K562 (cell line): Measurements from ENCODE around the gene SOD1. TPM values are rescaled to one million over a fixed set of nuclear protein-coding genes. Genes with fewer than 3 reads are reported as not detected.
A peak's percentile ranks its signal among the peaks of the same experiment; 100 is the strongest.

Experiments used
- CBX2 ChIP-seq: fragments of 200-600 bp; sonication (generic); IDR thresholded peaks from one replicate; pipeline ENCODE4 v1.6.1; 2012; ENCODE audit warnings: mild to moderate bottlenecking, low read length, inconsistent platforms; ENCODE audit not compliant: insufficient read depth, poor library complexity, severe bottlenecking
- HNRNPL ChIP-seq: fragments of 200-400 bp; formaldehyde crosslinking; IDR thresholded peaks from 2 replicates; pipeline ENCODE4 v1.6.1; 2017; ENCODE audit warnings: low read depth, mild to moderate bottlenecking, low read length
- MAFK ChIP-seq: IDR thresholded peaks from 2 replicates; pipeline ENCODE4 v1.6.1; 2011; ENCODE audit warnings: low read length, improper control_type of control experiment
- TRIM24 ChIP-seq, 2 experiments: fragments of 450-650 bp; IDR thresholded peaks; 2 replicates each; pipeline ENCODE4 v1.6.1; 2016
- ZFX ChIP-seq: sonication (generic); formaldehyde crosslinking; IDR thresholded peaks from 2 replicates; pipeline ENCODE4 v1.8.0; 2022; ENCODE audit warnings: mild to moderate bottlenecking, missing genetic modification reagents, moderate library complexity
- polyA plus RNA-seq, 8 experiments: library from polyadenylated mRNA; depleted of rRNA in 4 of 8; stranded (reverse) in 5 of 8; unstranded in 3 of 8; fragments of >200 nt; fragmentation: Nextera tagmentation in 2 of 8; fragmentation: Illumina TruSeq in 1 of 8; extraction: Ambion mirVana in 2 of 8; extraction: Trizol in 1 of 8; gene quantifications; 2 replicates each; pipeline versions ENCODE4 v1.2.1 to v1.2.3, GENCODE V29; 2011 to 2014; ENCODE audit warnings: inconsistent platforms in 1 of 8, missing spikeins in 1 of 8
- total RNA-seq, 7 experiments: library from RNA; depleted of rRNA in 6 of 7; stranded (reverse); fragments of >200 nt in 6 of 7; fragmentation: Illumina TruSeq in 2 of 7; extraction: Trizol in 2 of 7; gene quantifications; 2 replicates each; pipeline versions ENCODE4 v1.2.1 to v1.2.3, GENCODE V29; 2011 to 2021; ENCODE audit warnings: low replicate concordance in 1 of 7
- TF ChIP-seq, protein P1 (sequence below), 2 experiments: fragments of 450-650 bp; IDR thresholded peaks; 2 replicates each; pipeline ENCODE4 v1.6.1; 2016; ENCODE audit warnings: mild to moderate bottlenecking in 2 of 2, borderline replicate concordance in 1 of 2, low read depth in 1 of 2, moderate library complexity in 1 of 2
- TF ChIP-seq, protein P2 (sequence below), 2 experiments: fragments of 450-650 bp; conservative IDR thresholded peaks; 2 replicates each; pipeline ENCODE4 v1.6.1; 2017; ENCODE audit warnings: mild to moderate bottlenecking in 2 of 2, moderate library complexity in 2 of 2
- TF ChIP-seq, protein P3 (sequence below): fragments of 450-650 bp; IDR thresholded peaks from 2 replicates; pipeline ENCODE4 v1.6.1; 2017; ENCODE audit warnings: antibody characterized with exemption, mild to moderate bottlenecking

Gene SOD1
- total and polyA plus RNA-seq, 9 of the 15 experiments (the other 6 are each of a cell fraction or from before 2014, with no cell fraction given): 452 to 1,409 (median 633) TPM

DNA sequence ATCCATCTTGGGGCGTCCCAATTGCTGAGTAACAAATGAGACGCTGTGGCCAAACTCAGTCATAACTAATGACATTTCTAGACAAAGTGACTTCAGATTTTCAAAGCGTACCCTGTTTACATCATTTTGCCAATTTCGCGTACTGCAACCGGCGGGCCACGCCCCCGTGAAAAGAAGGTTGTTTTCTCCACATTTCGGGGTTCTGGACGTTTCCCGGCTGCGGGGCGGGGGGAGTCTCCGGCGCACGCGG, 282 bp upstream of the SOD1 start (continued):
- TF ChIP-seq, protein P1, sequence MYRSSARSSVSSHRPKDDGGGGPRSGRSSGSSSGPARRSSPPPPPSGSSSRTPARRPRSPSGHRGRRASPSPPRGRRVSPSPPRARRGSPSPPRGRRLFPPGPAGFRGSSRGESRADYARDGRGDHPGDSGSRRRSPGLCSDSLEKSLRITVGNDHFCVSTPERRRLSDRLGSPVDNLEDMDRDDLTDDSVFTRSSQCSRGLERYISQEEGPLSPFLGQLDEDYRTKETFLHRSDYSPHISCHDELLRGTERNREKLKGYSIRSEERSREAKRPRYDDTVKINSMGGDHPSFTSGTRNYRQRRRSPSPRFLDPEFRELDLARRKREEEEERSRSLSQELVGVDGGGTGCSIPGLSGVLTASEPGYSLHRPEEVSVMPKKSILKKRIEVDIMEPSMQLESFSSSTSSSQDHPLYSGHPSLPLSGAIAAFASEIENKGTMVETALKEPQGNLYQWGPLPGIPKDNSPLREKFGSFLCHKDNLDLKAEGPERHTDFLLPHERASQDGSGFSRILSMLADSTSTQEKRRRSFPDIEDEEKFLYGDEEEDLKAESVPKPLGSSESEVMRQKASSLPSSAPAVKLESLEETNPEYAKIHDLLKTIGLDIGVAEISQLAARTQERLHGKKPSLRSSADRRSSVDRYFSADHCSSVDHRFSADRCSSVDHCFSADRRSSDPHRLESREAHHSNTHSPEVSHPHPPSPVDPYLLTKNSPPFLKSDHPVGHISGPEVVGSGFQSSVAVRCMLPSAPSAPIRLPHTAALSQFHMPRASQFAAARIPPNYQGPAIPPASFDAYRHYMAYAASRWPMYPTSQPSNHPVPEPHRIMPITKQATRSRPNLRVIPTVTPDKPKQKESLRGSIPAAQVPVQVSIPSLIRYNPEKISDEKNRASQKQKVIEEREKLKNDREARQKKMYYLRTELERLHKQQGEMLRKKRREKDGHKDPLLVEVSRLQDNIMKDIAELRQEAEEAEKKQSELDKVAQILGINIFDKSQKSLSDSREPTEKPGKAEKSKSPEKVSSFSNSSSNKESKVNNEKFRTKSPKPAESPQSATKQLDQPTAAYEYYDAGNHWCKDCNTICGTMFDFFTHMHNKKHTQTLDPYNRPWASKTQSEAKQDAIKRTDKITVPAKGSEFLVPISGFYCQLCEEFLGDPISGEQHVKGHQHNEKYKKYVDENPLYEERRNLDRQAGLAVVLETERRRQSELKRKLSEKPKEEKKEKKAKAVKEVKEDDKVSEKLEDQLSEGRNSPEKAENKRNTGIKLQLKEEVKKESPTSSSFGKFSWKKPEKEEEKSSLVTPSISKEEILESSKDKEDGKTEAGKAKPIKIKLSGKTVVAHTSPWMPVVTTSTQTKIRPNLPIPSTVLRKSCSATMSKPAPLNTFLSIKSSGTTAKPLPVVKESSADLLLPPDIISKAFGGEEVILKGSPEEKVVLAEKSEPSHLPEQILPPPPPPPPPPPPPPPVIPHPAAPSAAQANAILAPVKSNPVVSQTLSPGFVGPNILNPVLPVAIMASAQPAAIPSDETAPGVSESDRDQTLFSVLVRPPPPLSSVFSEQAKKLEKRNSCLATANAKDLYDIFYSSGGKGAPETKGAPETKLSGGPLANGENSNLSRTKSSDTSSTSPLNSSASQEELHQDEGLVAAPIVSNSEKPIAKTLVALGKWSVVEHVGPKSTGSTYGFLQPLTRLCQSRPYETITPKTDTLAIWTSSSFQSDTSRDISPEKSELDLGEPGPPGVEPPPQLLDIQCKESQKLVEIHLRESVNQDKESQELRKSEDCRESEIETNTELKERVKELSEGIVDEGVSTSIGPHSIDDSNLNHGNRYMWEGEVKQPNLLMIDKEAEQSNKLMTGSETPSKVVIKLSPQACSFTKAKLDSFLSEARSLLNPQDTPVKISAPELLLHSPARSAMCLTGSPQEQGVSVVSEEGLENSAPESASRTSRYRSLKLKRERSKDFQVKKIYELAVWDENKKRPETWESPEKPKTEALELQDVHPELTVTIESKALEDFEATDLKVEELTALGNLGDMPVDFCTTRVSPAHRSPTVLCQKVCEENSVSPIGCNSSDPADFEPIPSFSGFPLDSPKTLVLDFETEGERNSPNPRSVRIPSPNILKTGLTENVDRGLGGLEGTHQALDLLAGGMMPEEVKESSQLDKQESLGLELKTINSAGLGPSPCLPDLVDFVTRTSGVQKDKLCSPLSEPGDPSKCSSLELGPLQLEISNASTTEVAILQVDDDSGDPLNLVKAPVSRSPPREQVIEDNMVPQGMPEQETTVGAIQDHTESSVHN (IDR thresholded peaks at IDR 0.05; ENCODE audit: borderline replicate concordance in 1 of 2, low read depth in 1 of 2): no peak
- TF ChIP-seq ZFX (no peak), MAFK (peak; percentile 2; the same call in 1 of the 2 replicates), TRIM24 (IDR thresholded peaks at IDR 0.05) (0 out of 4 replicates have a peak, but pooled peaks of 1 of the 2 experiments have one; percentile 1), HNRNPL (no peak), CBX2 (no peak)
- TF ChIP-seq, protein P2, sequence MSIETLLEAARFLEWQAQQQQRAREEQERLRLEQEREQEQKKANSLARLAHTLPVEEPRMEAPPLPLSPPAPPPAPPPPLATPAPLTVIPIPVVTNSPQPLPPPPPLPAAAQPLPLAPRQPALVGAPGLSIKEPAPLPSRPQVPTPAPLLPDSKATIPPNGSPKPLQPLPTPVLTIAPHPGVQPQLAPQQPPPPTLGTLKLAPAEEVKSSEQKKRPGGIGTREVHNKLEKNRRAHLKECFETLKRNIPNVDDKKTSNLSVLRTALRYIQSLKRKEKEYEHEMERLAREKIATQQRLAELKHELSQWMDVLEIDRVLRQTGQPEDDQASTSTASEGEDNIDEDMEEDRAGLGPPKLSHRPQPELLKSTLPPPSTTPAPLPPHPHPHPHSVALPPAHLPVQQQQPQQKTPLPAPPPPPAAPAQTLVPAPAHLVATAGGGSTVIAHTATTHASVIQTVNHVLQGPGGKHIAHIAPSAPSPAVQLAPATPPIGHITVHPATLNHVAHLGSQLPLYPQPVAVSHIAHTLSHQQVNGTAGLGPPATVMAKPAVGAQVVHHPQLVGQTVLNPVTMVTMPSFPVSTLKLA (conservative IDR thresholded peaks at IDR 0.05): peak; percentile 97 to 98
- TF ChIP-seq, protein P3, sequence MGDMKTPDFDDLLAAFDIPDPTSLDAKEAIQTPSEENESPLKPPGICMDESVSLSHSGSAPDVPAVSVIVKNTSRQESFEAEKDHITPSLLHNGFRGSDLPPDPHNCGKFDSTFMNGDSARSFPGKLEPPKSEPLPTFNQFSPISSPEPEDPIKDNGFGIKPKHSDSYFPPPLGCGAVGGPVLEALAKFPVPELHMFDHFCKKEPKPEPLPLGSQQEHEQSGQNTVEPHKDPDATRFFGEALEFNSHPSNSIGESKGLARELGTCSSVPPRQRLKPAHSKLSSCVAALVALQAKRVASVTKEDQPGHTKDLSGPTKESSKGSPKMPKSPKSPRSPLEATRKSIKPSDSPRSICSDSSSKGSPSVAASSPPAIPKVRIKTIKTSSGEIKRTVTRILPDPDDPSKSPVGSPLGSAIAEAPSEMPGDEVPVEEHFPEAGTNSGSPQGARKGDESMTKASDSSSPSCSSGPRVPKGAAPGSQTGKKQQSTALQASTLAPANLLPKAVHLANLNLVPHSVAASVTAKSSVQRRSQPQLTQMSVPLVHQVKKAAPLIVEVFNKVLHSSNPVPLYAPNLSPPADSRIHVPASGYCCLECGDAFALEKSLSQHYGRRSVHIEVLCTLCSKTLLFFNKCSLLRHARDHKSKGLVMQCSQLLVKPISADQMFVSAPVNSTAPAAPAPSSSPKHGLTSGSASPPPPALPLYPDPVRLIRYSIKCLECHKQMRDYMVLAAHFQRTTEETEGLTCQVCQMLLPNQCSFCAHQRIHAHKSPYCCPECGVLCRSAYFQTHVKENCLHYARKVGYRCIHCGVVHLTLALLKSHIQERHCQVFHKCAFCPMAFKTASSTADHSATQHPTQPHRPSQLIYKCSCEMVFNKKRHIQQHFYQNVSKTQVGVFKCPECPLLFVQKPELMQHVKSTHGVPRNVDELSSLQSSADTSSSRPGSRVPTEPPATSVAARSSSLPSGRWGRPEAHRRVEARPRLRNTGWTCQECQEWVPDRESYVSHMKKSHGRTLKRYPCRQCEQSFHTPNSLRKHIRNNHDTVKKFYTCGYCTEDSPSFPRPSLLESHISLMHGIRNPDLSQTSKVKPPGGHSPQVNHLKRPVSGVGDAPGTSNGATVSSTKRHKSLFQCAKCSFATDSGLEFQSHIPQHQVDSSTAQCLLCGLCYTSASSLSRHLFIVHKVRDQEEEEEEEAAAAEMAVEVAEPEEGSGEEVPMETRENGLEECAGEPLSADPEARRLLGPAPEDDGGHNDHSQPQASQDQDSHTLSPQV: 0 out of 2 replicates have a peak, but pooled peaks have one; percentile 35
